HG03095 (cell line): ENCODE results near the gene CNPY1.
"Not testable (repeated sequence)": the region's sequence is repeated elsewhere in the genome, so short reads cannot be mapped to it uniquely, and the experiment has no call there.

ENCODE experiments used
- ATAC-seq: cut with Tn5 transposase; IDR thresholded peaks from one replicate; pipeline ENCODE4 v1.9.1; 2021; ENCODE audit warnings: moderate library complexity; ENCODE audit not compliant: unreplicated experiment

Gene CNPY1

DNA sequence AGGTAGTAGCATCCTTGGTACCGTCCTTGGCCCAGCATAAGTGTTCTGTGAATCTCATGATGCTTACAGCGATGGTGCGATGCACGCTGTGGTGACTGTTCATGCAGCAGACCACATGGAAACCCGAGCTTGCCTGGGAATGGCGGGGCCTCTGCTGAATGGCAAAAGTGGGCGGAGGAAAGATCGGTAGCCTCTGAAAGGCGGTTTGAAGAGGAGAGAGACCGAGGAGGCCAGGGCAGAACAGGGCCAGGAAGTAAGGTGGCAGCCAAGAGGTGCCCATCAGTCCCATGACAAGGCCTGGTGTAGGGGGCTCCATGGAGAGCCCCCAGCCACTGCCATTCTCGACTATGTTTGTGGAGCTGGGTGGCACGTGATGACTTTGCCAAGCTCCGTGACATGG is 33.2 kb upstream of the CNPY1 start:
- no peak for ATAC-seq

DNA sequence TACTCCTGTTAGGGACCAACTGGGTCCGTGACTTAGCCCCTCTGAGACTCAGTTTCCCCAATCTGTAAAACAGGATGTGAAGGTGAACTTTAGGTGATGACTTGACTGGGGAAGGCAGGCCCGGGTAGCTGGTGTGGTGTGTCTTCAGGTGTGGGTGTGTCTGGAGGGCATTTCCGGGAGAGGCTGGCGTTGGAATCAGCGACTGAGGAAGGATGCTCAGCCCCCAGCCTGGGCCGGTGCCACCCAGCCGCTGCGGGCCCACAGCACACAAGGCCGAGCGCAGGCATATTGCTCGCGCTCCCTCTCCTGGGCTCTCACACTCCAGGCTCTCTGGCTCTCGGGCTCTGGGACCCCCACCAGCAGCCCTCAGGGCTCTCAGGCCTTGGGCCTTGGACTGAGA is 31.7 kb upstream of the CNPY1 start:
- no peak for ATAC-seq

DNA sequence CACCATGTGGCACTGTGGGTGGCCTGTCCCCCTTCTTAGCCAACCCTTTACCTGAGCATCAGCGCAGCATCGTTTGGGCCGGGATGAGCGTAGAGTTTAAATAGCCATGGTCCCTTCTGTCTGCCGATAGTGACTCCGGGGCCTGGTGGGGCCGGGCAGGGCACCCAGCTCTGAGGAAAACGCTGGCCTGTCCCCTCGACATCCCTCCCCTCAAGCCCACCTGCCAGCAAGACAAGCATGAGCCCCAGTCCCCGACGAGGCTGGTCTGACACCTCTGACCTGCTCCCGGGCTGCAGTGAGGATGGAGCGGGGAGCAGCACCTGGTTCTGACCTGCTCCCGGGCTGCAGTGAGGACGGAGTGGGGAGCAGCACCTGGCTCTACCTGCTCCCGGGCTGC is 31.1 kb upstream of the CNPY1 start:
- no peak for ATAC-seq

DNA sequence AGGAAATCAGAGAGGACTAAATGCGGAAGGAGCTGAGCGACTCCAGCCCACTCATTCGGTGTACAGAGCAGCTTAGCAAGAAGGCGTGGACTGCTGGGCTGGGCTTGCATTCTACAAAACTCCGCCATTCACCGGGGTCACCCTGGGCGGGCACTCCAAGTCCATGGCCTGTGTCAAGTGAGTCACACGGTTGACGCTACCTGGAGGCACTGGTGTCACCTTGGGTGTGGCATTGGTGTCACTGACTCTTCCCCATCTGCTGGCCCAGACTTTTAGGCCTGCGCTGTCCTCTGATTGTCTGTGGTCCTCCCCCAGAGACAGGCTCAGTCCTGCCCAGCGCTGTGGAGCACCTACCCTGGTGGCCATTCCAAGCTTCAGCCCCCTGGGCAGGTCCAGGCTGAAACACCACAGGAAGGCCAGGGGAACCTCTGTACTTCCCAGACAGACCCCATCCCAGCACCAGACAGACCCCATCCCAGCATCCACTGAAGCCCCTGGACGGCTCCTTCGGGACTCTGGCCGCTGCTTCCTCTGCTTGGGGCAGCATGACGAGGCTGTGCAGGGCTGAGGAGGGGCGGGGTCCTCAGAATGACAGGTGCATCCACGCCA is 30.6 kb upstream of the CNPY1 start:
- ATAC-seq, result no peak

DNA sequence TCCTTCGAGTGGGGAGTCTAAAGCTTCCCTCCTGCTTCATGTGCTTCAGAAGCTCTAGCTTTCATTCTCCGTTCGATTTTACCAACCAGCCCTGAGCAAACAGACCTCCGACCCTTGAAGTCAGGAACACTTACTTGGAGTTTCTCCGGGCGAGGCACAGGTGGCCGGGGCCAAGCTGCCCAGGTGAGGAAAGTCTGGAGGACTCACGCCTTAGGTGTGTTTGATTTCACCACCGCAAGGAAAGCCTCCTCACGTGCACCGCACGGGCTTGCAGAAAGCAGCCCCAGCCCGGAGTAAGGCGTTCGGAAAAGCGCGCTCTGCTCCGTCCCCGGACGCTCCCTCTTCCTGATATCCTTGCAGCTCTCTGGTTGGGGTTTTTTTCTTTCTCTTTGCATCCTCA is 30.1 kb upstream of the CNPY1 start:
- no peak for ATAC-seq

DNA sequence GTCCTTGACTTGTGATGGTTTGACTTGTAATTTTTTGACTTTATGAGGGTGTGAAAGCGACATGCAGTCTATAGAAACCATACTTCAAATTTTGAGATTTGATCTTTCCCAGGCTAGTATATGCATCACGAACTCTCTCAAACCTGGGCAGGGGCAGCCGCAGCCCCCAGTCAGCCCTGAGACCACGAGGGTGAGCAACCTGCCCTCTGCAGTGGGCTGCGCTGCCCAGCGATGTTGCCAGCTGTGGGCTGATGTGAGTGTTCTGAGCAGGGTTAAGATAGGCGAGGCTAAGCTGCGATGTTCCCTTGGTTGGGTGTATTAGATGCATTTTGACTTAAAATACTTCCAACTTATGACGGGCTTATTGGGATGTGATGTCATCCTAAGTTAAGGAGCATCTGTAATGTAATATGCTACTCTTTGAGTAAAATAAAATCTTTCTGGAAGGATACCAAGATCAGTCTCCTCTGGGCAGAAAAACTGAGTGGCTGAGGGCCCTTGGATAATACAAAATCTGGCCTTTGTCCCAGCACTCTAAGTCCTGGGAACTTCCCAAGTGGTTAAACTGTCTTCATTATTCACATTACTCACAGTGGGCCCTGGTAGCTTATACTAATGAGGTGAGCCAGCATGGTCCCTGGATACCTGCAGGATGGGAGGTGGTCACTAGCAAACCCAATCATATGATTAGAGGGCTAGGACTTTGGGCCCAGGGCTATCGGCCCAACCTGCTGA is 28.4 kb upstream of the CNPY1 start:
- ATAC-seq, result no peak

DNA sequence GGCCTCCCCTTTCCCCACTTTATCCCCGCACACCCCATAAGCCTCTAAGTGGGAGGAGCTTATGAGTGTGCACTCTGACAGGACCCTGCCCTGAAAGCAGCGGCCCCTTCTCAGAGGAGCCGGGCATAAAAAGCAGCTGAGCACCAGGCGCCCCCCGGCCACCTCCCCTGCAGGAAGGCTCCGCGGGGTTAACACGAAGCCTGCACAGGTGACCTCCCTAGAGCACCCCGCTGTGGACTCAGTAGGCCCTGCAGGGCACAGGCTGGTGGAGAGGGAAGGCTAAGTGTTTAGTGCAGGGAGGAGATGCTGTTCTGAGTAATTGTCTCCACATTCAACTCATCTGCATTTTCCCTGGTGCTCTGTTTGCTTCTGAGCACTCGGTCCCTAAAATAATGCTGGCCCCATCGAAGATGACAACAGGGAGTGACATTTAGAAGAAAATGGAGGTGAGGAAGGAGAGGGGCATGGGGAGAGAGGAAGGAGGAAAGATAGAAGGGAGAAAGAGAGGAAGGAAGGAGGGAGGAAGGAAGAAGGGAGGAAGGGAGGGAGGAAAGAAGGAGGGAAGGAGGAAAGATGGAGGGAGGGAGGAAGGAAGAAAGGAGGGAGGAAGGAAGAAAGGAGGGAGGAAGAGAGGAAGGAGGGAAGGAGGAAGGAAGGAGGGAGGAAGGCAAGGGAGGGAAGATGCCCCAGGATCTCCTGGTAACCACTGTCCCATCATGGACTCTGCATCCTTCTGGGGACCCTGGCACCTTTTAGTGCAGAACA is 25.4 kb upstream of the CNPY1 start:
- ATAC-seq, result no peak

DNA sequence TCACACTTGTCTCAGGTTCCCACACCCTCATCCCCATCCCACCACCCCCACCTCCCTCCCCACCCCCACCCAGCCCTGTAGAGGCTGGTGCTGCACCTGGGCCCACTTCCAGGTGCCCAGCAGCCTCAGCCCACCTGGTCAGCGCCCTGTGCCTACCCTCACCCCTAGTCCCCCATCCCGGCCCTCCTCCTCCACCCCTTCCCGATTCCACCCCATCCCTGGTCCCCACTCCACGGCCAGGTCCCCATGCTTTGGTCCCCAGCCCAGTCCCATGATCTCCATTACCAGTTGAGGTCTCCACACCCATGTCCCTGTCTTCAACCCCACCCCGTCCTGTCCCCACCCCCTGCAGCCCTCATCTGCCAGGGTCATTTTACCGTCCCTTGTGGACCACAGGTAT is 24.6 kb upstream of the CNPY1 start:
- ATAC-seq, result no peak

DNA sequence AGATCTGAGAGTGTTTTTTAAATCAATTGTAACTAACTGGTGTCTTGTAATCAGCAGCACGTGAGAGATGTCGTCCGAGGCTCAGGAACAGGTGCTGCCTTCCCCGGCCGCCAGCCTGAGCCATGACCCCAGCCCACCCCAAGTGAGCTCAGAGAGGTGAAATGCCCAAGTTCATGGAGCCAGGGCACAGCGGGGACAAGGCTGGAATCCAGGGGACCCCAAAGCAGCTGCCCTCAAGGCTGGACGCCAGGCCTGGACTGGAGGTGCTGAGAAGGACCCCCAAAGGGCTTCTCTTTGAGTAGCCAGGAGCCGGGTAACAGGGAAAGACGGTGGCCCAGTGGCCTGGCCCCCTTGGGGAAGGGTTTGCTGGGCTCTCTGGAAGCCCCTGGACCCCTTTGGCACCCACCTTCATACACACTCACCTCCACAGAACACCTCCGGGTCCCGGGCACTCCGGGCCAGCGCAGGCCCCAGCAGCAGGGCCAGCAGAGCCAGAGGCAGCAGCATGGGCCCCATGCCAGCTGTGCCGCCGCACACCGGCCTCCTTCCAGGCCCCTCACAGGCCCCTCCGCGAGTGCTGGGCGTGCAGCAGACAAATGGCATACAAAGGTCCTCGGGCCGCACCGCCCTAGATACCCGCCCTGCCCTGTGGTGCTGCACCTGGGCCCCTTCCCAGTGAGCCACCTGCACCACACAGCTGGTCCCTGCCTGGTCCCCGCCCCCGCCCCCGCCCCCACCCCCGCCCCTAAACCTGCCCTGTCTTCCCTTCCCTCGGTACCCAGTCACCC is 24.0 kb upstream of the CNPY1 start:
- no peak for ATAC-seq

DNA sequence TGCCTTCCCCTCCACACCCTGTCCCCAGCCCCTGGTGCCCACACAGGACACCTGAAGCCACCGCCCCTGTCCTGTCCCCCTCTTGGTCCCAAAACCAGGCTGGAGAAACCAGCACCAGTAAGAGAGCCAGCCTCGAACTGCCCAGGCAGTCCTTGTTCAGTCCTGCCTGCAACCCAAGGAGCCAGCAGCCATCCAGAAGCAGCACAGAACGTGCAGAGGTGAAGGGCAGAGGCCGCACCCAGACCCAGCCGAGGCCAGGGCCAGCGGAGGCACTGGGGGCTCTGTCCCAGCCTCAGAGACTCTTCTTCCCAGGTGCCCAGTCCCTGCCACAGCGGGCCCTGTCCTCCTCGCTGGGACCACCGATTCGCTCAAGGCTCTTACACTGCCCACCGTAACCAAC is 23.3 kb upstream of the CNPY1 start:
- ATAC-seq, result no peak

DNA sequence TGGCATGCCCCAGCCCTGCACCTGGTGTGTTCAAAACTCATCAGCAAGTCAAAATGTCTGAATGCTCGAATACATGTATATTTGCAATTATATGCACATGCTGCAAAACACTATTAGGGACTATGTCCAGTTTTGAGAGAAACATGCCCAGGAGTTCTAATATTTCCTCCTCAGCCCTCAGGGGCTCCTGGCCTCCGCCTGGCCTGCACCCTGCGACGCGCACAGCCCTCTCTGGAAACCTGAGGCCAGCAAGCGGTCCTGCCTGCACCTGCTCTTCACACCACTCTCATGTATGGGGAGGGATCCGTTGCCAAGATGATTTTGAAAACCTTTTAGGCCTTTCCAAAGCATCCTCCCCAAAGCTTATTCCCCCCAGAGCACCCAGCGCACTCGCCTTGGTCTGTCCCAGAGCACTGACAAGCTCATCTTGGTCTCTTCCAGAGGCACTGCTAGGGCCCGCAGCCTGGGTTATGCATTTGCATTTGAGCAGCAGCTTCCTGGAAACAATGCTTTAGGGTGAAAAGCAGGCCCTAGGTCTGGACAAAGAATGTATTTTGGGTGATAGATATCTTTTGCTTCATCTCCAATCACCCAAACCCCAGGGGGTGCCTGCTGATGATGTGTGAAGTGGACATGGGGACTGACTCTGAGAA is 22.6 kb upstream of the CNPY1 start:
- ATAC-seq, result no peak

DNA sequence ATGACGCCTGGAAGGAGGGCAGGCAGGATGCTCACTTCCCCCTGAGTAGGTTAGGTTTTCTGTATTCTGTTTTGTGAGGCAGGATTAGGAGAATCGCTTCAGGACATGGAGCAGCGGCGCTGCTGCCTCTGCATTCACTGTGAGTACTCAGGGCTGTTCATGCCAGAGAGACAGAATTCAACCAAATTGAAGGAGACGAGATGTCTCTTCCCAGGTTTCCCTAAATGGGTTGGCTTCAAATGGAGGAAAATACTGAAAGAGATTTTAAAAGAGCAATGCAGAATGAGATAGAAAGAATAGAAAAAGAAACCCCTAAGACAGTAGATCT is 21.9 kb upstream of the CNPY1 start:
- no peak for ATAC-seq

DNA sequence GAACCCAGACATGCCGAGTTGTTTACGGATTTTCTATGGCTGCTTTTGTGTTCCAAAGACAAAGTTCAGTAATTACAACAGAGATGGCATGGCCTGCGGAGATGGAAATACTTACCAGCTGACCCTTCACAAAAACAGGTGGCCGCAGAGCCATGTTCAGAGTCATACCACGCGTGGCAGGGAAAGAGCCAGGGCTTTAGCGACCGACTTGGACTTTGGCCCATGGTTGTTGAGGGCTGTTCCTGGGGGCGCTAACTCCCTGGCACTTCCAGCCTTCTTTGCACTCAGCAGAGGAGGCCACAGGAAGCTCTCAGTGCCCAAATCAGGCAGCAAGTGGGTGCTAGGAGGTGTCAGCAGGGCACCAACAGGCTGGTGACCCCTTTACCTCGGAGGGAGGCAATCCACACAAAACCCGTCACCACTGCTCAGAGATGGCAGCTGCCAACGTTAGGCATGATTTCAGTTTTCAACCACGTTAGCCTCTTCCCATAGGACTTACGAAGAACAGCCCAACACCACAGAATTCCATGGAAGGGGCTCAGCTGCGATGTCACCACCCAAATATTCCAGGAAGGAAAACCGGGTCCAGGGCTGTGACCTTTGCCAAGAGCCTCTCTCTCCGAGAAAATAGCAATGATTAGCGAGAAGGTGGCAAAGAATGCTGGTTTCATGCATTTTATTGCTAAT is 21.4 kb upstream of the CNPY1 start:
- ATAC-seq, result no peak

DNA sequence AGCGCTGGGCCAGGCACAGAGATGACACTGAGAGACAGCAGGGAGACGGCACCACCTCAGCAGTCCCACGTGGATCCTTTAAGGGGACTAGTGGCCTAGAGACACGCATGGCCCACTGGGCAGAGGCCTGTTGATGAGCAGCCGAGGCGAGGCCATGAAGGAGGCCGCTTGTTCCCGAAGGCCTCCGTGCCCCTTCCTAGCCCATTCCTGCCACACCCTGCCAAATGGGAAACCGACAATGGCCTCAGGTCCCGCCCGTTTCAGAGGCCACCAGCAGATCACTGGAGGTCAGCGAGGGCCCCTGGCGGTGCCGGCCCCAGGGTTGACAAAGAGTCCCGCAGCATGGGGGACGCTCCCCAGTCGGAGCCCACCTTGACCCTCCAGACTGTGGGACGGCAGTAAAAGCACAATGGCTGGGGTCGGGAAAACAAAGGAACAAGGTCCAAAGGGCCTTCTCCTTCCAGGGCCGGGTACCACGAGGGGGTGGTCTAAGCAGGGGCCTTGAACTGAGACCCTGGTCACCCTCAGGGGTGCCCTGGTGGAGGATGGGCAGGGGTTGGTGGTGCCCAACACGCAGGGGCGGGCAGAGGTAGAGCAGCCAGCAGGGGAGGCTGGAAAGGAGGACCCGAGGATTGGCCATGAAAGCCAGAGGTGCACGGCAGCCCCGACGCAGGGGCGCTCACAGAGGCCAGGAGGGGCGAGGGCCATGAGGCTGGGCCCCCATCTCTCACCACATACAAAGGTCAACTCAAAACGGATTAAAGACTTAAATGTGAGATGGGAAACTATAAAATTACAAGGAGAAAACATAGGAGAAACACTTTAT is 19.9 kb upstream of the CNPY1 start:
- ATAC-seq, result no peak

DNA sequence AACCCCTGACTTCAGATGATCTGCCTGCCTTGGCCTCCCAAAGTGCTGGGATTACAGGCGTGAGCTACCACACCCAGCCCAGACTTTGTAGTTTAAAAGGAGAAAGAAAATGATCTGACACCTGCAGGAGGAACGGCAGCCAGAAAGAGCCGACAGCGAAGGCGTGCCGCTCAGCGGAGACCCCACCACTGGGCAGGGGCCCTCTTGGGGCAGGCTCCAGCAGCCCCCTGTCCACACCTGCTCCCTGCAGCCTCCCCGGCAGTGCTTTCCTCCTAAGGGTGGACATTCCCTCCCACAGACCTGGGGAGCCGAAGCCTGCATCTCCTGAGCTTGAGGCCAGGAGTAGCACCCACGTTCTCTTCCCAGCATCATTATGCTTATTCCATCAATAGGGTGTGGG is 19.2 kb upstream of the CNPY1 start:
- no peak for ATAC-seq

DNA sequence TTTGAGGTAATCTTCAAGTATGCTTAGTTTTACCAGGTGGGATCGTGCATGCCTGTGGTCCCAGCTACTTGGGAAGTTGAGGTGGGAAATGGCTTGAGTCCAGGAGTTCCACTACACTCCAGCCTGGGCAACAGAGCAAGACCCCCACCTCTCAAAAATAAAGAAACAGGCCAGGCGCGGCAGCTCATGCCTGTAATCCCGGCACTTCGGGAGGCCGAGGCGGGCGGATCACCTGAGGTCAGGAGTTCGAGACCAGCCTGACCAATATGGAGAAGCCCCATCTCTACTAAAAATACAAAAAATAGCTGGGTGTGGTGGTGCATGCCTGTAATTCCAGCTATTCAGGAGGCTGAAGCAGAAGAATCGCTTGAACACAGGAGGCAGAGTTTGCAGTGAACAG is 16.6 kb upstream of the CNPY1 start:
- not testable (repeated sequence) for ATAC-seq

DNA sequence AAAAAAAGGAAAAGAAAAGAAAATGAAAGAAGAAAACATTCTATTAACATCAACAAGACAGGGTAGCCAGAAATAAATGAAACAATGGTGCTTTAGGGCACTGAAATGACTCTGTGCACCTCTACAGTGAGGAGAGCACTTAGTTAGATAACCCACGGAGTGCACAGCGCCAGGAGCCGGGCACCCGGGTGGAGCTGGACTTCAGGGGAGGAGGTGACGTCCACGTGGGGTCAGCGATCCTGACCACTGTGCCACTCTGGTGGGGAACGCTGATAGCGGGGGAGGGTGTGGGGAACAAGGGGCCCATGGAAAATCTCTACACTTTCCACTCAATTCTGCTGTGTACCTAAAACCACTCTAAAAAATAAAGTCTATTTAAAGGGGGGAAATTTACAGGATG is 15.7 kb upstream of the CNPY1 start:
- ATAC-seq, result no peak

DNA sequence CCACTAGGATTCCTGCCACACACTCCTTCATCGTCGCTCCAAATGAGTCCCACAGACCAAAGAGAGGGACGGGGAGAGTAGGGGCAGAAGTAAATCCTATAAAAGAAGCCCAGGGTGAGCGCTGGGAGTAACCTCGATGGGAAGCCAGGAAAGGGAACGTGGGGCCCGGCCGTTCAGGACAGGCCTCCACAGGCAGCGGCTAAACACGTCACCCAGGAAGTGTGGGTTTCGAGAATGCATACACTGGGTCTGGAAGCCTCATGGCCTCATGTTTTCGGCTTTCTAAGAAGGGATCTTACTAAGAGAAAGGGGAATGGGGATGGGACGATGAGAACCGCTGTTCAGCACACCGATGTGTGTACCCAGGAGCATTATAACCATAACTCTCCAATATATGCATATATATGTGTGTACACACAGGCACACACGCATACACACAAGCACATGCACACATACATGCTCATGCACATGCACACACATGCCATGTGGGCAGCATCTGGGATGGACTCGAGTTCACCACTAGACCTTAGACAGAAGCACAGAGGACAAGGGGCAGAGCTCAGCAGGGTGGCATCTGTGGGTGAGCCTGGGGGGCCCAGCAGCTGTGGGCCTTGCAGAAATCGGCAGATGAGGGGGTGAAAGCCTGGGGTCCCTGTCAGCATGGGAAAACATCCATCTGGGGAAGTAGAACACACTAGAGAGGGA is 14.8 kb upstream of the CNPY1 start:
- no peak for ATAC-seq
